GM19023 (cell line): ENCODE results near the gene ACOT12.
"Not testable (repeated sequence)": the region's sequence is repeated elsewhere in the genome, so short reads cannot be mapped to it uniquely, and the experiment has no call there.

Source experiments
- ATAC-seq: cut with Tn5 transposase; IDR thresholded peaks from one replicate; pipeline ENCODE4 v1.9.1; 2021; ENCODE audit warnings: mild to moderate bottlenecking, moderate library complexity; ENCODE audit not compliant: unreplicated experiment

Gene ACOT12

DNA sequence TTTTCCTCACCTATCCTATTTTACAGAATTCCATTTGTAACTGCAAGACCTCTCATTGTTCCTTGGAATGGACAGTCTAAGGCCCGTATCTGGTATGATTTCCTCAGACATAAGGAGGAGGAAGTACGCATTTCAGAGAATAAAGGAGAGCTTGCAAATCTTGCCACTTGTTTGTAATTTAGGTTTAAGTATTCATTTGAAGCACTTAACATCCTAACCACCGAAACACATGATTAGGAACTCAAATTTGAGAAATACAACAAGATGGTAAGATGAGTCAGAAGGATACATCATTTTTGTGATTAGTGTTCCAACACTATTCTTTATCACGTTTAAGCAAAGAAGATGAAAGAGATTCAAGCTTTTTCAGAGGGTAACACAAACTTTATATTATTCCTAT, 96.4 kb downstream of the ACOT12 start:
- ATAC-seq = no peak

DNA sequence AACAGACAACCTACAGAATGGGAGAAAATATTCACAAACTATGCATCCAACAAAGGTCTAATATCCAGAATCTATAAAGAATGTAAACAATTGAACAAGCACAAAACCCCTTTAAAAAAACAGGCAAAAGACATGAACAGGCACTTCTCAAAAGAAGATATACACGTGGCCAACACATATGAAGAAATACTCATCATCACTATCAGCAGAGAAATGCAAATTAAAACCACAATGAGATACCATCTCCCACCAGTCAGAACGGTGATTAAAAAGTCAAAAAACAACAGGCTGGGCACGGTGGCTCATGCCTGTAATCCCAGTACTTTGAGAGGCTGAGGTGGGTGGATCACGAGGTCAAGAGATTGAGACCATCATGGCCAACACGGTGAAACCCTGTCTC, 99.9 kb downstream of the ACOT12 start:
- not testable (repeated sequence) for ATAC-seq

- no peak for ATAC-seq
Observed at GRCh38 chr5:81292130-81292529, 101.8 kb downstream of the ACOT12 start.

- ATAC-seq = no peak
Observed at GRCh38 chr5:81290146-81290545, 103.8 kb downstream of the ACOT12 start.

DNA sequence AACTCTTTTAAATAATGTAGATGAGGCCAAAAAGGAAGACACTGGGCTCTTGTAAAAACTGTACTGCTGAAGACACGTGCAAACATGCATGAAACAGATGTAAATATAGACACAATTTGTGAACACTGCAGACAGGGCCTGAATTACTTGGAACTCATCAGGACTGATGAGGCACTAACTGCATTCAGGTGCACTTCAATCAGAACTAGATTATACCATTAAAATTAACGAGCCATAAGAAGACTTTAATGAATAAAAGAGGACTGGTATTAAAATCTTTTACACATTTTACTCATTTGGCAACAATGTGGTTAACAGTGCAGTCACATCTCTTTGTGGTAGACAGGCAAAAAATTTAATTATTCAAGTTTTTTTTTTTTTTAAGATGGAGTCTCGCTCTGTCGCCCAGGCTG, 105.9 kb downstream of the ACOT12 start:
- no peak for ATAC-seq

DNA sequence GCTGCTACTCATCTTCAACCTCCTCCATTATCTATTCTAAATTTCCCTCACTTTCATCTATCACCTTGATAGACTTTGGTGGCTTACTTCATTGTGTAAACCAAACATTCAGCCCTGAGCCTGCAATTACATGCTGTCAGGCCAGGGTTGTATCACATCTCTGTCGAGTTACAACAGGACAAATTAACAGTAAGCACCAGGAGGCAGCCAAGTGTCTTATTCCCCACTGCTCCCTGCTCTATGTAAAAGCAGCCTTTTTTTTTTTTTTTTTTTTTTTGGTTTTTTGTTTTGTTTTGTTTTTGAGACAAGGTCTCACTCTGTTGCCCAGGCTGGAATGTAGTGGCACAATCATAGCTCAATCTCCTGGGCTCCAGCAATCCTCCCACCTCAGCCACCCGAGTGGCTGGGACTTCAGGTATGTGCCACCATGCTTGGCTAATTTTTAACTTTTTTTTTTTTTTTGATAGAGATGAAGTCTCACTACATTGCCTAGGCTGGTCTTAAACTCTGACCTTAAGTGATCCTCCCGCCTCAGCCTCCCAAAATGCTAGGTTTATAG, 107.8 kb downstream of the ACOT12 start:
- ATAC-seq = no peak

GRCh38 chr5:81283976-81284375, 110.0 kb downstream of the ACOT12 start:
- no peak for ATAC-seq
